Endothelial cell of umbilical vein (primary cell): Measurements from ENCODE around the gene LLCFC1. TPM values are rescaled to one million over a fixed set of nuclear protein-coding genes. Genes with fewer than 3 reads are reported as not detected.

Source experiments
- BruUV-seq: library from RNA; stranded (reverse); fragments of 400-500 nt; replicated peaks from 2 replicates; lab custom pipeline; 2021; lab: Mats Ljungman, UMichigan
- CTCF ChIA-PET: fragments of 300-600, 350-600 bp; sonication (Branson Sonifier 250); formaldehyde crosslinking; loops from one replicate; lab custom pipeline; 2021; ENCODE audit warnings: antibody characterized with exemption, inconsistent platforms; lab: Charles Lee
- POLR2A ChIA-PET: fragments of 300-600, 350-600 bp; sonication (Branson Sonifier 250); formaldehyde crosslinking; loops from one replicate; lab custom pipeline; 2021; ENCODE audit warnings: antibody characterized with exemption, inconsistent platforms; lab: Charles Lee
- DNase-seq: peaks from one replicate; pipeline ENCODE4 v3.0.0-alpha.2; 2011; ENCODE audit warnings: low read depth, low spot score
- FAIRE-seq: peaks from 2 replicates; lab custom pipeline; 2011; peaks lifted over from hg19 to GRCh38; lab: Jason Lieb, UNC
- H2AFZ ChIP-seq: 2 replicates; pipeline ENCODE4 v1.6.0; 2012; ENCODE audit warnings: low read depth, low read length, control low read depth, inconsistent platforms
- H3K27ac ChIP-seq: 2 replicates; pipeline ENCODE4 v1.5.1; 2011; ENCODE audit warnings: low read depth, mild to moderate bottlenecking, control low read depth, low read length, moderate library complexity; ENCODE audit not compliant: insufficient read depth
- H3K27me3 ChIP-seq, 2 experiments: 2 replicates each; pipeline versions ENCODE4 v1.6.0 to v1.6.1; 2011; ENCODE audit warnings: low read length in 2 of 2, mixed read lengths in 1 of 2; ENCODE audit not compliant: control insufficient read depth in 2 of 2, insufficient read depth in 2 of 2
- H3K36me3 ChIP-seq, 2 experiments: 2 replicates in 1 of 2; 3 replicates in 1 of 2; pipeline ENCODE4 v1.5.1; 2011; ENCODE audit warnings: low read length in 2 of 2, mild to moderate bottlenecking in 1 of 2, moderate library complexity in 1 of 2; ENCODE audit not compliant: control insufficient read depth in 2 of 2, insufficient read depth in 2 of 2; ENCODE audit errors: extremely low read depth in 1 of 2
- H3K4me1 ChIP-seq: 3 replicates; pipeline ENCODE4 v1.5.1; 2011; ENCODE audit warnings: mild to moderate bottlenecking, low read length; ENCODE audit not compliant: control insufficient read depth, insufficient read depth; ENCODE audit errors: extremely low read depth
- H3K4me2 ChIP-seq: 2 replicates; pipeline ENCODE4 v1.6.1; 2011; ENCODE audit warnings: low read length, control low read depth, mixed read lengths; ENCODE audit not compliant: insufficient read depth
- H3K4me3 ChIP-seq, 3 experiments: fragments of 200-600 bp in 1 of 3; sonication (generic), shearing (Covaris generic) in 1 of 3; replicated peaks in 1 of 3; 2 replicates each; pipeline ENCODE4 v1.5.1; 2011 to 2016; ENCODE audit warnings: control low read depth in 3 of 3, low read length in 3 of 3, mild to moderate bottlenecking in 2 of 3, inconsistent platforms in 1 of 3, low read depth in 1 of 3, moderate library complexity in 1 of 3; ENCODE audit not compliant: insufficient read depth in 1 of 3
- H3K79me2 ChIP-seq: 2 replicates; pipeline ENCODE4 v1.6.0; 2012; ENCODE audit warnings: low read length, inconsistent platforms; ENCODE audit not compliant: control insufficient read depth, insufficient read depth
- H3K9ac ChIP-seq: replicated peaks from 2 replicates; pipeline ENCODE3; 2011; ENCODE audit warnings: low read length, control low read depth; ENCODE audit not compliant: insufficient read depth; ENCODE audit errors: extremely low read depth
- H3K9me1 ChIP-seq: replicated peaks from 3 replicates; pipeline ENCODE4 v1.6.0; 2011; ENCODE audit warnings: mild to moderate bottlenecking, low read length; ENCODE audit not compliant: control insufficient read depth, insufficient read depth; ENCODE audit errors: extremely low read depth
- H3K9me3 ChIP-seq: replicated peaks from 2 replicates; pipeline ENCODE4 v1.5.1; 2012; ENCODE audit warnings: low read length, inconsistent platforms; ENCODE audit not compliant: control insufficient read depth, insufficient read depth
- H4K20me1 ChIP-seq: replicated peaks from 2 replicates; pipeline ENCODE3; 2011; ENCODE audit warnings: mild to moderate bottlenecking, low read length; ENCODE audit not compliant: control insufficient read depth, insufficient read depth; ENCODE audit errors: extremely low read depth
- EZH2 ChIP-seq: IDR thresholded peaks from 2 replicates; pipeline ENCODE4 v1.6.1; 2012; ENCODE audit warnings: borderline replicate concordance, low read depth, mild to moderate bottlenecking, moderate library complexity, low read length, inconsistent platforms; ENCODE audit not compliant: severe bottlenecking
- FOS ChIP-seq: IDR thresholded peaks from 2 replicates; pipeline ENCODE4 v1.6.1; 2011; ENCODE audit warnings: mild to moderate bottlenecking, low read length, moderate library complexity, borderline replicate concordance; ENCODE audit not compliant: insufficient read depth
- GATA2 ChIP-seq: IDR thresholded peaks from 2 replicates; pipeline ENCODE4 v1.7.0; 2011; ENCODE audit warnings: low read depth, mild to moderate bottlenecking, moderate library complexity, mixed read lengths, low read length; ENCODE audit not compliant: insufficient read length, insufficient read depth
- JUN ChIP-seq: IDR thresholded peaks from 2 replicates; pipeline ENCODE4 v1.6.1; 2011; ENCODE audit warnings: borderline replicate concordance, low read depth; ENCODE audit not compliant: insufficient read length, insufficient read depth
- MAX ChIP-seq: IDR thresholded peaks from 2 replicates; pipeline ENCODE4 v1.6.1; 2011; ENCODE audit not compliant: insufficient read depth, insufficient read length
- MYC ChIP-seq: IDR thresholded peaks from one replicate; pipeline ENCODE4 v1.6.1; 2011; ENCODE audit warnings: mild to moderate bottlenecking, low read depth, low read length
- POLR2A ChIP-seq: IDR thresholded peaks from 2 replicates; pipeline ENCODE4 v1.6.1; 2012; ENCODE audit warnings: low read depth, mild to moderate bottlenecking, control low read depth, low read length
- POLR2AphosphoS5 ChIP-seq: IDR thresholded peaks from 2 replicates; pipeline ENCODE4 v1.6.1; 2012; ENCODE audit warnings: low read depth, mild to moderate bottlenecking, control low read depth, low read length, moderate library complexity; ENCODE audit not compliant: insufficient read depth
- dilution Hi-C: fragments of 300-500 bp; cut with MboI; formaldehyde crosslinking; loops from one replicate; pipeline ENCODE4 v1.15.0; 2019; ENCODE audit warnings: low sequenced_read_pairs; ENCODE audit not compliant: extremely low pct_ligation_motif_present
- intact Hi-C: fragments of 100-400 bp; cut with micrococcal nuclease; formaldehyde crosslinking; loops from one replicate; pipeline ENCODE4 v1.10.0; 2022
- polyA plus RNA-seq, 4 experiments: library from polyadenylated mRNA; depleted of rRNA in 3 of 4; stranded (reverse) in 3 of 4; unstranded in 1 of 4; fragments of >200 nt; gene quantifications; 2 replicates each; pipeline versions ENCODE4 v1.2.1 to v1.2.3, GENCODE V29; 2011 to 2012; ENCODE audit warnings: missing spikeins in 1 of 4
- total RNA-seq: library from RNA; stranded (reverse); gene quantifications from 2 replicates; pipeline ENCODE4 v1.2.3, GENCODE V29; 2021
- TF ChIP-seq, protein P1 (sequence below), 2 donors: IDR thresholded peaks; 1 replicate in 1 of 2; 2 replicates in 1 of 2; pipeline ENCODE4 v1.5.1; 2011; ENCODE audit warnings: low read length in 2 of 2, mild to moderate bottlenecking in 2 of 2, moderate library complexity in 2 of 2, control low read depth in 1 of 2, inconsistent platforms in 1 of 2, low read depth in 1 of 2; ENCODE audit not compliant: insufficient read depth in 1 of 2; ENCODE audit errors: extremely low read depth in 1 of 2

LLCFC1 gene
- total and polyA plus RNA-seq, 2 donors (not counting 3 experiments of a cell fraction or from before 2014, with no cell fraction given) = not detected

- Histone ChIP-seq H4K20me1 (no peaks in the 10 kb centered on the region), H2AFZ (no peak overlapping the region), H3K4me2 (no peak overlapping the region), H3K36me3 (no peaks in the 10 kb centered on the region), H3K27ac (no peak overlapping the region), H3K27me3 (no peaks in the 10 kb centered on the region), H3K9ac (no peak overlapping the region), H3K4me3 (no peak overlapping the region), H3K79me2 (no peaks in the 10 kb centered on the region), H3K9me1 (no peaks in the 10 kb centered on the region), H3K9me3 (no peaks in the 10 kb centered on the region), H3K4me1 (no peaks in the 10 kb centered on the region)
- POLR2A ChIA-PET = no interaction called here
- TF ChIP-seq POLR2AphosphoS5 (no peak), POLR2A (no peak)
- intact Hi-C loops = no loop called here
- no peak for FAIRE-seq
- CTCF ChIA-PET = interaction anchor here (1.0 kb wide), 1 partner anchor 46 kb away, joined by 3 read pairs; no protein-coding TSS in a partner anchor
- dilution Hi-C loops = no loop called here
- no TSS peak for BruUV-seq
- no peak for DNase-seq
Observed at GRCh38 chr7:142927085-142927745, 12.1 kb upstream of the LLCFC1 start.

DNA sequence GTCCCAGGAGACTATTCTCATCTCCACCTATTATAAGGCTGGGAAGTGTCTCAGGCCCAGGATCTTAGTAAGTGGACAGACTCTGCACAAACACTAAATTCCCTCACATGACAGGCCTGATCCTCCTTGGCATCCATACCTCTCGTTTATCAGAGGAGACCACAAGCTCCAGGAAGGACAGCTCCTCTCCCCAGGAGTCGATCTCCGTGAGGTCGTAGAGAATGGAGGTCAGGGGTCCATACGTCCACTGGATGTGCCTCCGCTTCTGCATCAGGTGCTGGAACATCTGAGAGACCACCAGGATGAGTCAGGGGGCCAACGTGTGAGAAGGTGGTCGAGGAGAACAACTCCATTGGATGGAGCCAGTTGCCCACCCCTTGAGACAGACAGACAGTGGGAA, 11.3 kb upstream of the LLCFC1 start:
- Histone ChIP-seq H3K9ac (no peak overlapping the region), H3K9me3 (no peaks in the 10 kb centered on the region), H3K36me3 (no peaks in the 10 kb centered on the region), H3K4me3 (no peak overlapping the region), H3K79me2 (no peaks in the 10 kb centered on the region), H3K4me2 (no peak overlapping the region), H2AFZ (no peak overlapping the region), H4K20me1 (no peaks in the 10 kb centered on the region), H3K27ac (no peak overlapping the region), H3K4me1 (no peaks in the 10 kb centered on the region), H3K27me3 (no peaks in the 10 kb centered on the region), H3K9me1 (no peaks in the 10 kb centered on the region)
- FAIRE-seq (no peak), DNase-seq (no peak)
- intact Hi-C loops = no loop called here
- dilution Hi-C loops = no loop called here
- TF ChIP-seq EZH2 = no peak
- TF ChIP-seq POLR2AphosphoS5 = no peak
- TF ChIP-seq JUN = no peak
- TF ChIP-seq MAX = no peak
- no peak for TF ChIP-seq POLR2A
- TF ChIP-seq FOS = no peak
- no peak for TF ChIP-seq MYC
- TF ChIP-seq, protein P1, sequence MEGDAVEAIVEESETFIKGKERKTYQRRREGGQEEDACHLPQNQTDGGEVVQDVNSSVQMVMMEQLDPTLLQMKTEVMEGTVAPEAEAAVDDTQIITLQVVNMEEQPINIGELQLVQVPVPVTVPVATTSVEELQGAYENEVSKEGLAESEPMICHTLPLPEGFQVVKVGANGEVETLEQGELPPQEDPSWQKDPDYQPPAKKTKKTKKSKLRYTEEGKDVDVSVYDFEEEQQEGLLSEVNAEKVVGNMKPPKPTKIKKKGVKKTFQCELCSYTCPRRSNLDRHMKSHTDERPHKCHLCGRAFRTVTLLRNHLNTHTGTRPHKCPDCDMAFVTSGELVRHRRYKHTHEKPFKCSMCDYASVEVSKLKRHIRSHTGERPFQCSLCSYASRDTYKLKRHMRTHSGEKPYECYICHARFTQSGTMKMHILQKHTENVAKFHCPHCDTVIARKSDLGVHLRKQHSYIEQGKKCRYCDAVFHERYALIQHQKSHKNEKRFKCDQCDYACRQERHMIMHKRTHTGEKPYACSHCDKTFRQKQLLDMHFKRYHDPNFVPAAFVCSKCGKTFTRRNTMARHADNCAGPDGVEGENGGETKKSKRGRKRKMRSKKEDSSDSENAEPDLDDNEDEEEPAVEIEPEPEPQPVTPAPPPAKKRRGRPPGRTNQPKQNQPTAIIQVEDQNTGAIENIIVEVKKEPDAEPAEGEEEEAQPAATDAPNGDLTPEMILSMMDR (IDR thresholded peaks at IDR 0.05; ENCODE audit: extremely low read depth in 1 of 2, insufficient read depth in 1 of 2, low read depth in 1 of 2, low read length in 2 of 2) = no peak
- no peak for TF ChIP-seq GATA2
- POLR2A ChIA-PET = no interaction called here
- no TSS peak for BruUV-seq
- CTCF ChIA-PET = interaction anchor here (1.0 kb wide), 1 partner anchor 47 kb away, joined by 3 read pairs; no protein-coding TSS in a partner anchor
